ENCODE results near the gene FHOD3.

FHOD3 gene

DNA sequence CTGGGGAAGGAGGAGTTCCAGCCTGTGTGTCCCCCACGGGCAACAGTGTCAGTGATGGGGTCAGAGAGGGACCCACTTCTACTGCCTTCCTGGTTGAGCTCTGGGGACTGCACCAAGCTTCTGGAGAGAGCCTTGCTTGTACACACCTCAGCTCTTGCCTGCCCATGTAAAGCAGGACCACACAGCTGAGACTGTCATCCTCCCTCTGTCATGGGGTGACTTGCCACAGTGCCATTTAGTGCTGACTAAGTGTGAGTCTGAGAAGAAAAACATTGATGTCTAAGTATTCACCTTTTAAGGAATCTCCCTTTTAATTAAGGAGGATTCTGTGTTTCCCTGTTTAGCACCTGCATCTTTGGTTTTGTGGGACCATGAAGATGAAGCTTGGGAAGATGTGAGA is 159.1 kb downstream of the FHOD3 start:
- TF ChIP-seq FOXP2 (optimal IDR thresholded peaks at IDR 0.05; ENCODE audit: borderline replicate concordance, extremely low read depth, extremely low read length, insufficient read depth) (no peak), TAF1 (IDR thresholded peaks at IDR 0.05; ENCODE audit: borderline replicate concordance, insufficient read depth, low read length) (no peak), POLR2AphosphoS5 (IDR thresholded peaks at IDR 0.05; ENCODE audit: low read depth, low read length) (no peak), SIN3A (IDR thresholded peaks at IDR 0.05; ENCODE audit: borderline replicate concordance, insufficient read depth, low read length) (no peak)
- TF ChIP-seq, protein P1, sequence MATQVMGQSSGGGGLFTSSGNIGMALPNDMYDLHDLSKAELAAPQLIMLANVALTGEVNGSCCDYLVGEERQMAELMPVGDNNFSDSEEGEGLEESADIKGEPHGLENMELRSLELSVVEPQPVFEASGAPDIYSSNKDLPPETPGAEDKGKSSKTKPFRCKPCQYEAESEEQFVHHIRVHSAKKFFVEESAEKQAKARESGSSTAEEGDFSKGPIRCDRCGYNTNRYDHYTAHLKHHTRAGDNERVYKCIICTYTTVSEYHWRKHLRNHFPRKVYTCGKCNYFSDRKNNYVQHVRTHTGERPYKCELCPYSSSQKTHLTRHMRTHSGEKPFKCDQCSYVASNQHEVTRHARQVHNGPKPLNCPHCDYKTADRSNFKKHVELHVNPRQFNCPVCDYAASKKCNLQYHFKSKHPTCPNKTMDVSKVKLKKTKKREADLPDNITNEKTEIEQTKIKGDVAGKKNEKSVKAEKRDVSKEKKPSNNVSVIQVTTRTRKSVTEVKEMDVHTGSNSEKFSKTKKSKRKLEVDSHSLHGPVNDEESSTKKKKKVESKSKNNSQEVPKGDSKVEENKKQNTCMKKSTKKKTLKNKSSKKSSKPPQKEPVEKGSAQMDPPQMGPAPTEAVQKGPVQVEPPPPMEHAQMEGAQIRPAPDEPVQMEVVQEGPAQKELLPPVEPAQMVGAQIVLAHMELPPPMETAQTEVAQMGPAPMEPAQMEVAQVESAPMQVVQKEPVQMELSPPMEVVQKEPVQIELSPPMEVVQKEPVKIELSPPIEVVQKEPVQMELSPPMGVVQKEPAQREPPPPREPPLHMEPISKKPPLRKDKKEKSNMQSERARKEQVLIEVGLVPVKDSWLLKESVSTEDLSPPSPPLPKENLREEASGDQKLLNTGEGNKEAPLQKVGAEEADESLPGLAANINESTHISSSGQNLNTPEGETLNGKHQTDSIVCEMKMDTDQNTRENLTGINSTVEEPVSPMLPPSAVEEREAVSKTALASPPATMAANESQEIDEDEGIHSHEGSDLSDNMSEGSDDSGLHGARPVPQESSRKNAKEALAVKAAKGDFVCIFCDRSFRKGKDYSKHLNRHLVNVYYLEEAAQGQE (IDR thresholded peaks at IDR 0.05; ENCODE audit: insufficient read depth in 1 of 2, low read depth in 2 of 2, low read length in 2 of 2): no peak

DNA sequence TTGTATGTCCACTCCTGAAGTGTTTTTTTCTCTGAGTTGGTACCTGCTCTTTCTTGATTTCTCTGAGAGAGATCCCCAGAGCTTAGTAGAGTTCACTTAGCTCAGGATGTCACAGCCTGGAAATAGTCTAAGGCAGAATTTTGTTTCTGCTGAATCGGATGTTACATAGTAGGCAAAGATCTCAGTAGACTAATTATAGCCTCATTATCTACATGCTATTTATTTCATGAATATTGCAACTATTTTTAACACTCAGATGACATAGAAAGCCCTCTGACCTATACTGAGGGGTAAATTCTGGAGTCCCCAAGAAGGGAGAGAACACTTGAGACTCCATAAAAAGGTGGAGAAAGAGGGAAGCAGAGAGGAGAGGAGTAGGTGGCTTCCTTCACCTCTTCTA is 160.2 kb downstream of the FHOD3 start:
- TF ChIP-seq SIN3A (IDR thresholded peaks at IDR 0.05; ENCODE audit: borderline replicate concordance, insufficient read depth, low read length) (no peak), FOXP2 (optimal IDR thresholded peaks at IDR 0.05; ENCODE audit: borderline replicate concordance, extremely low read depth, extremely low read length, insufficient read depth) (no peak), POLR2AphosphoS5 (IDR thresholded peaks at IDR 0.05; ENCODE audit: low read depth, low read length) (no peak), TAF1 (IDR thresholded peaks at IDR 0.05; ENCODE audit: borderline replicate concordance, insufficient read depth, low read length) (no peak)
- TF ChIP-seq, protein P1 (IDR thresholded peaks at IDR 0.05; ENCODE audit: insufficient read depth in 1 of 2, low read depth in 2 of 2, low read length in 2 of 2): no peak

DNA sequence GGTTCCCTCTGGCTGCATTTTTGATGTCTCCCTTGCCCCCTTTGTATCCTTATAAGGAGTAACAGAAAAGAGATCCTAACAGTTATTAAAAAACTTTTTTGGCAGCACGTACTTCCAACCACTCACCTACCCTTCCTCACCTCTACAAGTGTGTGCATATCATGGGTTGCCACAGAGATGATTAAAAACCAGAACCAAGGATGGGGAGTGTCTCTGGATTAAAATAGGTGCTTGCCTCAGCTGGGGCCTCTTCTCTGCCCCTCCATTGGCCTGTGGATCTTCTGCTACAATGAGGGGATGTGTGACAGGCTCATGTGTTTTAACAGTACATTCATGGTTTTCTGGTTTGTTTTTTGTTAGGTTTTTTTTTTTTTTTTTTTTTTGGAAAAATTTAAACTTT is 160.8 kb downstream of the FHOD3 start:
- TF ChIP-seq, protein P1 (IDR thresholded peaks at IDR 0.05; ENCODE audit: insufficient read depth in 1 of 2, low read depth in 2 of 2, low read length in 2 of 2): no peak
- TF ChIP-seq POLR2AphosphoS5 (IDR thresholded peaks at IDR 0.05; ENCODE audit: low read depth, low read length) (no peak), TAF1 (IDR thresholded peaks at IDR 0.05; ENCODE audit: borderline replicate concordance, insufficient read depth, low read length) (no peak), FOXP2 (optimal IDR thresholded peaks at IDR 0.05; ENCODE audit: borderline replicate concordance, extremely low read depth, extremely low read length, insufficient read depth) (no peak), SIN3A (IDR thresholded peaks at IDR 0.05; ENCODE audit: borderline replicate concordance, insufficient read depth, low read length) (no peak)

DNA sequence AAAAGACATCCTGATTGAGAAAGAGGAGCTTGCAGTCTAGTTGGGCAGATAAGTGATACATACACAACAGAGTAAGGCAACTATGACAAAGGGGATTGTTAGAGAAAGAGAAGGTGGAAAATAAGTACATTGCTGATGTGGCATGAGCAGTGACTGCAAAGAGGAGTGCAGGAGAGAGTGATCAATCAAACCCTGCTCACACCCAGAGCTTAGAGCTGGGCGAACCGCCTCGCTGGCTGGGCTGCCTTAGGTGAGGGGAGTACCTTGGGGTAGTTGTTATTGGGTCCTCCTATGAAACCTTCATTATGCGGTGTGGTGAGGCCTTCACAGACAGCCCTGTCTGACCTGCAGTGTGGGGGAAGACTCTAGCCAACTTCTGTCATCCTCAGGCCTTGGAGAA is 161.7 kb downstream of the FHOD3 start:
- TF ChIP-seq POLR2AphosphoS5 (IDR thresholded peaks at IDR 0.05; ENCODE audit: low read depth, low read length) (no peak), SIN3A (IDR thresholded peaks at IDR 0.05; ENCODE audit: borderline replicate concordance, insufficient read depth, low read length) (no peak), FOXP2 (optimal IDR thresholded peaks at IDR 0.05; ENCODE audit: borderline replicate concordance, extremely low read depth, extremely low read length, insufficient read depth) (no peak), TAF1 (IDR thresholded peaks at IDR 0.05; ENCODE audit: borderline replicate concordance, insufficient read depth, low read length) (no peak)

DNA sequence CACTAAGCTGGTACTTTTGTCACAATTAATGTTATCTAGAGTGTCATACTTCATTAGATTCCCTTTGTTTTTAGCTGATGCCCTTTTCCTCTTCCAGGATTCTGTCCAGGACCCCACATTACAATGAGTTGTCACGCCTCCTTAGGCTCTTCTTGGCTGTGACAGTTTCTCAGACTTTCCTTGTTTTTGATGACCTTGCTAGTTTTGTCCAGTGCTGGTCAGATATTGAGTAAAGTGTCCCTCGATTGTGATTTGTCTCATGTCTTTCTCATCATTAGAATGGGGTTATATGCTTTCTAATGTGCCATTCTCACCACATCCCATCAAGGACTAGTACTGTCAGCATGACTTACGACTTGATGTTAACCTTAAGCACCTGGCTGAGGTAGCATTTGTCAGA is 162.3 kb downstream of the FHOD3 start:
- TF ChIP-seq SIN3A (IDR thresholded peaks at IDR 0.05; ENCODE audit: borderline replicate concordance, insufficient read depth, low read length) (no peak), FOXP2 (optimal IDR thresholded peaks at IDR 0.05; ENCODE audit: borderline replicate concordance, extremely low read depth, extremely low read length, insufficient read depth) (no peak), POLR2AphosphoS5 (IDR thresholded peaks at IDR 0.05; ENCODE audit: low read depth, low read length) (no peak), TAF1 (IDR thresholded peaks at IDR 0.05; ENCODE audit: borderline replicate concordance, insufficient read depth, low read length) (no peak)
- TF ChIP-seq, protein P1 (IDR thresholded peaks at IDR 0.05; ENCODE audit: insufficient read depth in 1 of 2, low read depth in 2 of 2, low read length in 2 of 2): no peak

All from PFSK-1 (cell line).